Kidney epithelial cell (primary cell): ENCODE results near the gene DOCK4. TPM values are rescaled to one million over a fixed set of nuclear protein-coding genes. Genes with fewer than 3 reads are reported as not detected.

ENCODE experiments used
- DNase-seq: peaks from one replicate; pipeline ENCODE4 v3.0.0-alpha.2; 2010; ENCODE audit warnings: low read depth
- H3K27me3 ChIP-seq: 2 replicates; pipeline ENCODE4 v1.6.0; 2011; ENCODE audit warnings: low read length; ENCODE audit not compliant: control insufficient read depth, insufficient read depth
- H3K36me3 ChIP-seq: 2 replicates; pipeline ENCODE4 v1.5.1; 2011; ENCODE audit warnings: low read length; ENCODE audit not compliant: control insufficient read depth, insufficient read depth
- H3K4me3 ChIP-seq: 2 replicates; pipeline ENCODE4 v1.5.1; 2011; ENCODE audit warnings: low read depth, mild to moderate bottlenecking, control low read depth, low read length
- total RNA-seq: library from RNA; depleted of rRNA; stranded (reverse); fragments of >200 nt; gene quantifications from 2 replicates; pipeline ENCODE4 v1.2.3, GENCODE V29; 2015
- TF ChIP-seq, protein P1 (sequence below): IDR thresholded peaks from 2 replicates; pipeline ENCODE4 v1.5.1; 2011; ENCODE audit warnings: mild to moderate bottlenecking, moderate library complexity, low read length, control low read depth, inconsistent platforms; ENCODE audit not compliant: insufficient read depth, poor library complexity, severe bottlenecking

The DOCK4 gene
- total RNA-seq, 1 donor from 2014 or later, result 16.8 TPM

DNA sequence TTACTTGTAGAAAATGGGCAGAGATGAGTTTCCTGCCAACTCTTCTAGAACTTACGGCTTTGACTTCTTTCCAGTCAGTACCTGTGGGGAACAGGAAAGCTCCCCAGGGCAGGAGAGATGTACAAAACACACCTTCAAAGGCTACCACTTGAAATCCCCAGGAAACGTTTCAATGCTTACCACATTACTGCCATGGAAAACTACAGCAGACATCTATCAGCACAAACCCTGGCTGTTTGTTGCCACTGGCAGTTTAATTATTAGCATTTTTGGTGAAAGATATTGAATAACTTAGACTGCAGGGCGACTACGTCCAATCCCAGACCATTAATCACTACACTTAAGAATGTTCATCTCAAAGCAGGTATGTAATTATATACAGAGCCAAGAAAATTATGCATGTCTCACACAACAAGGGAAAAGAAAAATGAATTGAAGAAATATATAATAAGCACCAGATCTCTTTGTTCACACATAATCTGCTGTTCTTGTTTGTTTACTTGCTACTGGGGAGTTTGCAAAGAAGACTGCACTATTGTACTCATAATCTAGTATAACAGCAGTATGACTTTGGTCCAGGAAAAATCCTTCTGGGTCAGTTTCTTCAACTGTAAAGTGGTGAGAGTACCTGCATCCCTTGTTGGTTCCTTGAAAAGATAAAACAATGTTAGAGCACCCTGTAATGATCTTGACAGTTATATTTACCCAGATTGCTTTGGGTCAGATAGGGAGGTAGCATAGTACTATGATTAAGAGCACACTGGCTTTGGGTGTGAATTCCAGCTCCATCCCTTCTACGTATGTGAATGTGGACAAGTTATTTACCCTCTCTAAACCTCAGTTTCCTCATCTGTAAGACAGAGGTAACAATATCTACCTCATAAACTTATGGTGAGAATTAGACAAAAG is 138.3 kb downstream of the DOCK4 start:
- TF ChIP-seq, protein P1, sequence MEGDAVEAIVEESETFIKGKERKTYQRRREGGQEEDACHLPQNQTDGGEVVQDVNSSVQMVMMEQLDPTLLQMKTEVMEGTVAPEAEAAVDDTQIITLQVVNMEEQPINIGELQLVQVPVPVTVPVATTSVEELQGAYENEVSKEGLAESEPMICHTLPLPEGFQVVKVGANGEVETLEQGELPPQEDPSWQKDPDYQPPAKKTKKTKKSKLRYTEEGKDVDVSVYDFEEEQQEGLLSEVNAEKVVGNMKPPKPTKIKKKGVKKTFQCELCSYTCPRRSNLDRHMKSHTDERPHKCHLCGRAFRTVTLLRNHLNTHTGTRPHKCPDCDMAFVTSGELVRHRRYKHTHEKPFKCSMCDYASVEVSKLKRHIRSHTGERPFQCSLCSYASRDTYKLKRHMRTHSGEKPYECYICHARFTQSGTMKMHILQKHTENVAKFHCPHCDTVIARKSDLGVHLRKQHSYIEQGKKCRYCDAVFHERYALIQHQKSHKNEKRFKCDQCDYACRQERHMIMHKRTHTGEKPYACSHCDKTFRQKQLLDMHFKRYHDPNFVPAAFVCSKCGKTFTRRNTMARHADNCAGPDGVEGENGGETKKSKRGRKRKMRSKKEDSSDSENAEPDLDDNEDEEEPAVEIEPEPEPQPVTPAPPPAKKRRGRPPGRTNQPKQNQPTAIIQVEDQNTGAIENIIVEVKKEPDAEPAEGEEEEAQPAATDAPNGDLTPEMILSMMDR, result no peak
- no peaks in the 10 kb centered on the region for H3K36me3 ChIP-seq
- DNase-seq, result no peak
- H3K4me3 ChIP-seq, result no peak overlapping the region
- no peaks in the 10 kb centered on the region for H3K27me3 ChIP-seq

DNA sequence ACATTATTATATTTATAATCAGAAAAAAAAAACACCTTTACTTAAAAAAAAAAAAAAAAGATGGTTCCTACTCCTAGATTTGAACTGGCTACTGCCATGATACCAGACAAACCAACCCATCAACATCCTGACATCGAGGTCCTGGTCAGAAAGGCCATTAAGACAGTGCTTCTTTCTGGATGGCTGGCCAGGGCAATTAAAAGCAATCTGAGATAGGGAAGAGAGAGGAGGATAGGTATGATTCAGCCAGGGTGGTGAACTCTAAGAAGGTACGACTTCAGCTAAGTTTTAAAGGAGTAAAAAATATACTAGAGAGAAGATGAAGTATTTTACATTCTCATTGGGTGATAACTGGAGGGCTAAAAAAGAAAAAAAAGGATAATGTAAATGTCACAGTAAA is 139.0 kb downstream of the DOCK4 start:
- no peak for DNase-seq
- TF ChIP-seq, protein P1, result no peak
- Histone ChIP-seq H3K27me3 (no peaks in the 10 kb centered on the region), H3K36me3 (no peaks in the 10 kb centered on the region), H3K4me3 (no peak overlapping the region)

DNA sequence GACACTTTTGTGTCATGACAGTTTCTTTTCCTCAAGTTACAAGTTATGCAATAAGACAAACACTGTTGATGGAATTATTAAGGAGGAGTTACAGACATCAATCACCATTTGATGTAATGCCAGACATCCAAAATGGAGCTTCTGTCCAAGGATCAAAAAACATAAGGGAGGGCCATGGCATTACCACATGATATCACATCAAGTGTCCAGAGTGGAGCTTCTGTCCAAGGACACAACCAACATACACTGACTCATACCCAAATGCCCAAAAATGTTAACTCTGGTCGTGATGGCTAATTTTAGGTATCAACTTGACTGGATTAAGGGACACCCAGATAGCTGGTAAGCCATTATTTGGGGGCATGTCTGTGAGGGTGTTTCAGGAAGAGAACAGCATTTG is 140.4 kb downstream of the DOCK4 start:
- Histone ChIP-seq H3K36me3 (no peaks in the 10 kb centered on the region), H3K27me3 (no peaks in the 10 kb centered on the region), H3K4me3 (no peak overlapping the region)
- TF ChIP-seq, protein P1, result no peak
- no peak for DNase-seq

DNA sequence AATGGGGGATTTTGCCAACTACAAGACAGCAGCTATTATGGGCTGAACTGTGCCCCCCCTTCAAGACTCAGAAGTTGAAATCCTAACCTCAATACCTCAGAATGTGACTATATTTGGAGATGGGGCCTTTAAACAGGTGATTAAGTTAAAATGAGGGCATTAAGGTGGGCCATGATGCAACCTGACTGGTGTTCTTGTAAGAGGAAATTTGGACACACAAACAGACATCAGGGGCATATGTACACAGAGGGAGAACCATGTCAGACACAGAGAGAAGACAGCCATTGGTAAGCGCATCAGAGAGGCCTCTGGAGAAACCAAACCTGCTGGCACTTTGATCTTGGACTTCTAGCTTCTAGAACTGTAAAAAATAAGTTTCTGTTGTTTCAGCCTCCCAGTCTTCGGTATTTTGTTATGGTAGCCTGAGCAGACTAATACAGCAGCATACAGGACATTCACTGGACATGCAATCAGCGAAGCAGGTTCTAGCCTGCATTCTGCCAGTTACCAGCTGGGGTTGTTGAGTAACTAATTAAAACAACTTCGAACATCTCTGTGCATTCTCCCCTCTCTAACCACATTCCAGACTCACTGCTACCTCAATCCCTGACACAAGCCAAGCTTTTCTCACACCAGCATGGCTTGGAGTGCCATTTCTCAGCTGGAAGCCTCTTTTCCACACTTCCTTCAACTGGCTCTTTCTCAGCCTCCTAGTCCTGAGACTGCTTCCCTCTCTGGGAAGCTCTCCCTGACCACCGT is 141.4 kb downstream of the DOCK4 start:
- Histone ChIP-seq H3K27me3 (no peaks in the 10 kb centered on the region), H3K36me3 (no peaks in the 10 kb centered on the region), H3K4me3 (no peak overlapping the region)
- TF ChIP-seq, protein P1, result no peak
- no peak for DNase-seq

DNA sequence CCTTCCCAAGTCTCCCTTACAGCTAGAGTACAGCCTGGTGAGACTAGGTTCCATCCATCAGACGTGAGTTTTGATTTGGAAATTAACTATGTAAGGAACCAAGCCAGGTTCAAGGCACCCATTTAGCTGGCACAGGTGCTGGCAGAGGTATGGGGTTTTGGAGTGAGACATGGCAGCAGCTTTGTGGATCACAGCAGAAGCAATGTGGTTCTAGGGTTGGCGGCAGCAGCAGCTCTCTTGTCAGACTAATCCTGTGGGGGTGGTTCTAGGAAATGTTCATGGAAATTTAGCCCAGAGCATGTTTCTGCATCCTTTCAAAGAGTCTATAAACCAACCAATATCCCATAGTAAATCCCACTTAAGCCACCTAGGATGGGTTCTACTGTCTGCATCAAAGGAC is 142.2 kb downstream of the DOCK4 start:
- TF ChIP-seq, protein P1, result no peak
- no peak overlapping the region for H3K4me3 ChIP-seq
- H3K36me3 ChIP-seq, result no peaks in the 10 kb centered on the region
- DNase-seq, result no peak
- no peaks in the 10 kb centered on the region for H3K27me3 ChIP-seq
